ENCODE data around the gene KLF3. TPM values are rescaled to one million over a fixed set of nuclear protein-coding genes. Genes with fewer than 3 reads are reported as not detected.

Gene KLF3
- total and polyA plus RNA-seq, 9 of the 15 experiments (the other 6 are each of a cell fraction or from before 2014, with no cell fraction given), result 9.9 to 47.2 (median 18.1) TPM

- TF ChIP-seq ZNF280A (IDR thresholded peaks at IDR 0.05; ENCODE audit: low read depth, partially characterized antibody) (no peak), ZC3H11A (IDR thresholded peaks at IDR 0.05; ENCODE audit: low read depth, low read length) (no peak), CTBP1 (IDR thresholded peaks at IDR 0.05; ENCODE audit: borderline replicate concordance) (0 out of 2 replicates have a peak, but pooled peaks have one; percentile 20), ETS2 (tag; IDR thresholded peaks at IDR 0.05; ENCODE audit: borderline replicate concordance, poor library complexity, severe bottlenecking) (no peak), ETS1 (conservative IDR thresholded peaks at IDR 0.05; ENCODE audit: control insufficient read depth, low read depth, low read length) (0 out of 2 replicates have a peak, but pooled peaks have one; percentile 13), POLR2A (conservative IDR thresholded peaks at IDR 0.05) (peak; percentile 35; the same call in 1 of the 2 replicates), SIX5 (IDR thresholded peaks at IDR 0.05; ENCODE audit: borderline replicate concordance in 1 of 2, insufficient read depth in 1 of 2, low read depth in 1 of 2, low read length in 2 of 2) (no peak), PHF8 (IDR thresholded peaks at IDR 0.05; ENCODE audit: borderline replicate concordance, low read length) (peak; percentile 54; the same call in 1 of the 2 replicates), SP1 (CRISPR knock-in tag; IDR thresholded peaks at IDR 0.05) (no peak), L3MBTL2 (IDR thresholded peaks at IDR 0.05) (no peak), ZFX (CRISPR knock-in tag; IDR thresholded peaks at IDR 0.05) (peak; percentile 80), ZHX1 (conservative IDR thresholded peaks at IDR 0.05; ENCODE audit: low read length) (no peak), ZNF668 (CRISPR knock-in tag; IDR thresholded peaks at IDR 0.05) (no peak), GATAD2B (IDR thresholded peaks at IDR 0.05; ENCODE audit: borderline replicate concordance) (peak; percentile 62; the same call in 1 of the 2 replicates), RBFOX2 (IDR thresholded peaks at IDR 0.05; ENCODE audit: low read depth, low read length) (peak; percentile 80), E2F6 (IDR thresholded peaks at IDR 0.05; ENCODE audit: borderline replicate concordance in 1 of 2, extremely low read depth in 1 of 2, insufficient read depth in 1 of 2, insufficient read length in 1 of 2, low read depth in 1 of 2, low read length in 1 of 2, poor library complexity in 1 of 2, severe bottlenecking in 1 of 2) (peak in 1 of 2 experiments; percentile 49), ZNF586 (CRISPR knock-in tag; conservative IDR thresholded peaks at IDR 0.05) (no peak), NR3C1 (CRISPR knock-in tag; IDR thresholded peaks at IDR 0.05) (0 out of 2 replicates have a peak, but pooled peaks have one; percentile 48), CHD4 (IDR thresholded peaks at IDR 0.05; ENCODE audit: insufficient read depth, insufficient replicate concordance, low read depth, low read length, poor library complexity, severe bottlenecking) (no peak), KDM5B (IDR thresholded peaks at IDR 0.05; ENCODE audit: insufficient replicate concordance, low read depth, low read length) (no peak)
Observed at GRCh38 chr4:38663090-38663800, 754 bp upstream of the KLF3 start (continued).

Data from K562 (cell line).